Measurements from ENCODE around the gene SYNPR.

GRCh38 chr3:63450023-63450422 lies 171.9 kb downstream of the SYNPR start:
- TF ChIP-seq POLR2A (IDR thresholded peaks at IDR 0.05; ENCODE audit: extremely low read depth, insufficient read length) (no peak), CTCF (IDR thresholded peaks at IDR 0.05; ENCODE audit: low read depth, low read length) (no peak), MAX (IDR thresholded peaks at IDR 0.05; ENCODE audit: low read depth, low read length) (no peak), MYC (IDR thresholded peaks at IDR 0.05; ENCODE audit: low read depth, low read length) (no peak)

All from NB4 (cell line).